PC-9 (cell line): Measurements from ENCODE around the gene SLC32A1. TPM values are rescaled to one million over a fixed set of nuclear protein-coding genes. Genes with fewer than 3 reads are reported as not detected.

Experiments
- BruUV-seq: library from RNA; stranded (reverse); fragments of 400-500 nt; replicated peaks from 2 replicates; lab custom pipeline; 2021; lab: Mats Ljungman, UMichigan
- CTCF ChIA-PET: fragments of 300-600 bp; sonication (Branson Sonifier 250); formaldehyde crosslinking; loops from one replicate; lab custom pipeline; 2022; ENCODE audit warnings: antibody characterized with exemption; lab: Charles Lee
- POLR2A ChIA-PET: fragments of 300-600 bp; sonication (Branson Sonifier 250); formaldehyde crosslinking; loops from one replicate; lab custom pipeline; 2022; ENCODE audit warnings: antibody characterized with exemption; ENCODE audit not compliant: unreplicated experiment; lab: Charles Lee
- DNase-seq, 2 experiments: peaks; one replicate each; pipeline versions ENCODE4 v3.0.0 to v3.0.0-alpha.2; 2015 to 2022; ENCODE audit warnings: mixed read lengths in 1 of 2
- H2AFZ ChIP-seq: fragments of 200-600 bp; sonication (generic); 2 replicates; pipeline ENCODE4 v1.8.1; 2017; ENCODE audit warnings: antibody characterized with exemption
- H3F3A ChIP-seq: fragments of 200-600 bp; sonication (generic); 2 replicates; pipeline ENCODE4 v1.8.1; 2017; ENCODE audit warnings: antibody characterized with exemption, mild to moderate bottlenecking, low read depth; ENCODE audit not compliant: insufficient read depth
- H3K27ac ChIP-seq: fragments of 200-600 bp; sonication (generic); 2 replicates; pipeline ENCODE4 v1.6.1; 2016; ENCODE audit warnings: mixed run types
- H3K27me3 ChIP-seq: fragments of 200-600 bp; sonication (generic); 2 replicates; pipeline ENCODE4 v1.6.1; 2016; ENCODE audit warnings: low read depth, mixed run types; ENCODE audit not compliant: insufficient read depth
- H3K36me3 ChIP-seq: fragments of 200-600 bp; sonication (generic); 2 replicates; pipeline ENCODE4 v1.6.1; 2016; ENCODE audit warnings: low read depth, mixed run types
- H3K4me1 ChIP-seq: fragments of 200-600 bp; sonication (generic); replicated peaks from 2 replicates; pipeline ENCODE4 v1.6.1; 2016; ENCODE audit warnings: mixed run types; ENCODE audit not compliant: insufficient read depth
- H3K4me2 ChIP-seq: fragments of 200-600 bp; sonication (generic); 2 replicates; pipeline ENCODE4 v1.6.1; 2017; ENCODE audit warnings: mixed run types
- H3K4me3 ChIP-seq: fragments of 200-600 bp; sonication (generic); 2 replicates; pipeline ENCODE4 v1.6.1; 2016; ENCODE audit warnings: mixed run types
- H3K79me2 ChIP-seq: fragments of 200-600 bp; sonication (generic); 2 replicates; pipeline ENCODE4 v1.6.1; 2017; ENCODE audit warnings: low read depth, mixed run types
- H3K9me2 ChIP-seq: fragments of 200-600 bp; sonication (generic); 2 replicates; pipeline ENCODE4 v1.8.1; 2017; ENCODE audit warnings: mild to moderate bottlenecking; ENCODE audit not compliant: insufficient read depth
- H3K9me3 ChIP-seq: fragments of 200-600 bp; sonication (generic); 2 replicates; pipeline ENCODE4 v1.8.1; 2016; ENCODE audit warnings: low read depth; ENCODE audit not compliant: insufficient read depth
- H4K20me1 ChIP-seq: fragments of 200-600 bp; sonication (generic); 2 replicates; pipeline ENCODE4 v1.8.1; 2017; ENCODE audit not compliant: insufficient read depth
- EZH2 ChIP-seq: fragments of 200-600 bp; sonication (generic); IDR thresholded peaks from 2 replicates; pipeline ENCODE4 v1.8.0; 2017; ENCODE audit warnings: antibody characterized with exemption, low read depth
- intact Hi-C: fragments of 100-400 bp; cut with micrococcal nuclease; formaldehyde crosslinking; loops from one replicate; pipeline ENCODE4 v1.10.0; 2022; ENCODE audit not compliant: unreplicated experiment
- total RNA-seq: library from RNA; stranded (reverse); gene quantifications from 2 replicates; pipeline ENCODE4 v1.2.3, GENCODE V29; 2021
- TF ChIP-seq, protein P1 (sequence below): fragments of 200-600 bp; sonication (generic); conservative IDR thresholded peaks from 2 replicates; pipeline ENCODE4 v1.6.1; 2017; ENCODE audit warnings: mixed run types, antibody characterized with exemption, mild to moderate bottlenecking, moderate library complexity

SLC32A1 gene
- total RNA-seq, 1 experiment from 2014 or later: not detected

GRCh38 chr20:38755324-38755910, 31.1 kb downstream of the SLC32A1 start:
- H3K27me3 ChIP-seq: no peaks in the 10 kb centered on the region
- H3K4me3 ChIP-seq: no peak overlapping the region
- TF ChIP-seq, protein P1, sequence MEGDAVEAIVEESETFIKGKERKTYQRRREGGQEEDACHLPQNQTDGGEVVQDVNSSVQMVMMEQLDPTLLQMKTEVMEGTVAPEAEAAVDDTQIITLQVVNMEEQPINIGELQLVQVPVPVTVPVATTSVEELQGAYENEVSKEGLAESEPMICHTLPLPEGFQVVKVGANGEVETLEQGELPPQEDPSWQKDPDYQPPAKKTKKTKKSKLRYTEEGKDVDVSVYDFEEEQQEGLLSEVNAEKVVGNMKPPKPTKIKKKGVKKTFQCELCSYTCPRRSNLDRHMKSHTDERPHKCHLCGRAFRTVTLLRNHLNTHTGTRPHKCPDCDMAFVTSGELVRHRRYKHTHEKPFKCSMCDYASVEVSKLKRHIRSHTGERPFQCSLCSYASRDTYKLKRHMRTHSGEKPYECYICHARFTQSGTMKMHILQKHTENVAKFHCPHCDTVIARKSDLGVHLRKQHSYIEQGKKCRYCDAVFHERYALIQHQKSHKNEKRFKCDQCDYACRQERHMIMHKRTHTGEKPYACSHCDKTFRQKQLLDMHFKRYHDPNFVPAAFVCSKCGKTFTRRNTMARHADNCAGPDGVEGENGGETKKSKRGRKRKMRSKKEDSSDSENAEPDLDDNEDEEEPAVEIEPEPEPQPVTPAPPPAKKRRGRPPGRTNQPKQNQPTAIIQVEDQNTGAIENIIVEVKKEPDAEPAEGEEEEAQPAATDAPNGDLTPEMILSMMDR: no peak
- TF ChIP-seq EZH2: no peak
- H3K9me3 ChIP-seq: no peaks in the 10 kb centered on the region
- ChIA-PET POLR2A (interaction anchor here (0.5 kb wide), 1 partner anchor 217 kb away, joined by 4 read pairs; no protein-coding TSS in a partner anchor), CTCF (no interaction called here)
- no peak overlapping the region for H2AFZ ChIP-seq
- H3F3A ChIP-seq: no peaks in the 10 kb centered on the region
- no peaks in the 10 kb centered on the region for H3K9me2 ChIP-seq
- BruUV-seq: no TSS peak
- H3K36me3 ChIP-seq: no peaks in the 10 kb centered on the region
- no peaks in the 10 kb centered on the region for H3K4me1 ChIP-seq
- peaks cover 2% of the 10 kb centered on the region; the same call in 1 of the 2 replicates for H4K20me1 ChIP-seq
- H3K27ac ChIP-seq: no peak overlapping the region
- no peak overlapping the region for H3K4me2 ChIP-seq
- H3K79me2 ChIP-seq: no peaks in the 10 kb centered on the region
- no peak for DNase-seq
- intact Hi-C loops: no loop called here

DNA sequence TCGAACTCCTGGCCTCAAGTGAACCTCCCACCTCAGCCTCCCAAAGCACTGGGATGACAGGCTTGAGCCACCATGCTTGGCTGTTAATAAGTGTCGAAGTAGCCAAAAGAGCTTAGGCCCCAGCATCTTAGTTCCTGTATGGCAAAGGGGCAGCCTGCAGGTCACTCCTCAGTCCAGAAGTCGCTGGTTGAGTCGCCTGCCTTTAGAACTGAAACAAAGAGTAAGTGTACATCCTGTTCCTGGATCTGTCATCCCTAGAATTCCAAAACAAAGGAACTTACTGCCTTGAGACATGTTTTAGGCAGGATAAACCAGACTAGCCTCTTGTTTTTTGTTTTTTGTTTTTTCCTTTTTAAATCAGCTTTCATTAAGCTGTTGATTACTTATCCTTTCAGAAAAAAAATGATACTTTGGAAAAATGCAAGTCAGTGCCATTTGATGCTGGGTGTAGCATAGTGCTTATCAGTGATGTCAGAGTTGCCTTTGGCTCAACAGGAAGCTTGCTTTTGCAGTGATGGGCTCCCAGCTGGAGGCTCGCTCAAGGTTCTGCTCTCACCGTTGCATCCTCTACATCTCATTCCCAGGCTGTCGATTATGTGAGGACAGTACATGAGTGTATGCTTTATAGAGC, 33.0 kb downstream of the SLC32A1 start:
- peaks cover 2% of the 10 kb centered on the region; the same call in 1 of the 2 replicates for H4K20me1 ChIP-seq
- no peaks in the 10 kb centered on the region for H3K9me2 ChIP-seq
- DNase-seq: no peak
- no peaks in the 10 kb centered on the region for H3F3A ChIP-seq
- no peaks in the 10 kb centered on the region for H3K27me3 ChIP-seq
- H3K4me1 ChIP-seq: no peaks in the 10 kb centered on the region
- H3K27ac ChIP-seq: no peak overlapping the region
- H3K36me3 ChIP-seq: no peaks in the 10 kb centered on the region
- H3K79me2 ChIP-seq: no peaks in the 10 kb centered on the region
- BruUV-seq: no TSS peak
- H2AFZ ChIP-seq: no peak overlapping the region
- intact Hi-C loops: no loop called here
- TF ChIP-seq, protein P1: no peak
- TF ChIP-seq EZH2: no peak
- ChIA-PET CTCF (no interaction called here), POLR2A (no interaction called here)
- no peak overlapping the region for H3K4me2 ChIP-seq
- H3K9me3 ChIP-seq: no peaks in the 10 kb centered on the region
- H3K4me3 ChIP-seq: no peak overlapping the region

DNA sequence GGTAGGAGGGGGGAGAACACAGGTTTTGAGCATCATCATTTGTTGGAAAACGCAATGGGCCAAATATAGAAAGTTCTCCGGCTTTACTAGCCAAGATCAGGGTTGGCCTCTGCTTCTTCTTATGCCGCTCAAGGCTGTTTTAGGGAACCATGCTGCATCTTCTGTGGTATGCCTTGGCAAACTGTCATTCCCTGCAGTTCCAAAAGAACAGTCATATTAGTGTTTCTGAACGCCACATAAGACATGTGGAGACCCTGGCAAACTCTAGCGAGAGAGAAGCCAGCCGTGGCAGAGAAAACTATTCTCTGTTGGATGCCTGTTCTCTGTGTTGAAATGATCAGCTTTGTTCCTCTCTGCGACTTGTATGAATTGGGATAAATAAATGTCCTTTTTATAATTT, 34.8 kb downstream of the SLC32A1 start:
- H3K4me2 ChIP-seq: no peak overlapping the region
- no peaks in the 10 kb centered on the region for H3K79me2 ChIP-seq
- no peak overlapping the region for H3K27ac ChIP-seq
- H2AFZ ChIP-seq: no peak overlapping the region
- DNase-seq: no peak
- no TSS peak for BruUV-seq
- ChIA-PET CTCF (no interaction called here), POLR2A (interaction anchor here (0.6 to 0.7 kb wide), 3 partner anchors 9 to 119 kb away, joined by 3 to 4 read pairs (median 3); no protein-coding TSS in a partner anchor)
- intact Hi-C loops: no loop called here
- no peaks in the 10 kb centered on the region for H3K9me2 ChIP-seq
- 0 out of 2 replicates have a peak, but pooled peaks cover 3% of the 10 kb centered on the region for H3F3A ChIP-seq
- H3K9me3 ChIP-seq: no peaks in the 10 kb centered on the region
- no peak overlapping the region for H3K4me3 ChIP-seq
- H3K4me1 ChIP-seq: peaks cover under 1% of the 10 kb centered on the region; the same call in 1 of the 2 replicates
- no peak for TF ChIP-seq EZH2
- TF ChIP-seq, protein P1: no peak
- H3K27me3 ChIP-seq: no peaks in the 10 kb centered on the region
- H4K20me1 ChIP-seq: peaks cover 2% of the 10 kb centered on the region; the same call in 1 of the 2 replicates
- H3K36me3 ChIP-seq: no peaks in the 10 kb centered on the region
